ENCODE measurements around the gene PLEKHA5.

- TF ChIP-seq POLR2A (IDR thresholded peaks at IDR 0.05): no peak
- no peak for TF ChIP-seq CTCF (IDR thresholded peaks at IDR 0.05)
- TF ChIP-seq EP300 (IDR thresholded peaks at IDR 0.05; ENCODE audit: low read depth): no peak
- TF ChIP-seq POLR2AphosphoS5 (IDR thresholded peaks at IDR 0.05): no peak
These were observed 73.5 kb downstream of the PLEKHA5 start for GRCh38 chr12:19203013-19203412.
